ENCODE results near the gene HNRNPA1L2. TPM values are rescaled to one million over a fixed set of nuclear protein-coding genes. Genes with fewer than 3 reads are reported as not detected.
"Not testable (repeated sequence)": the region's sequence is repeated elsewhere in the genome, so short reads cannot be mapped to it uniquely, and the experiment has no call there.

Gene HNRNPA1L2
- total and polyA plus RNA-seq, 10 donors, result 6.7 to 23.2 (median 10.2) TPM

- H3K36me3 ChIP-seq; H3K4me3 ChIP-seq; H3K27me3 ChIP-seq (replicated peaks in 1 of 7); DNase-seq; H3K4me1 ChIP-seq; H3K9me3 ChIP-seq; intact Hi-C loops (cut with DNase I; ENCODE audit: low total_unique reads); H3K27ac ChIP-seq: not testable (repeated sequence)
- WGBS, 5 donors, result 57 to 75% (median 62%) methylated on average over 10 of the region's 10 CpGs
- TF ChIP-seq CTCF (IDR thresholded peaks at IDR 0.05 in 8 of 11, conservative IDR thresholded peaks at IDR 0.05 in 3 of 11), result peak in 8 of 11 experiments; percentile 14 to 53 (median 40)
Observed at GRCh38 chr13:52609013-52609606, 33.1 kb upstream of the HNRNPA1L2 start.

GRCh38 chr13:52610158-52610557 lies 32.1 kb upstream of the HNRNPA1L2 start:
- H3K4me3 ChIP-seq; H3K27ac ChIP-seq; H3K4me1 ChIP-seq; intact Hi-C loops (cut with DNase I; ENCODE audit: low total_unique reads); DNase-seq; H3K9me3 ChIP-seq; H3K27me3 ChIP-seq (replicated peaks in 1 of 7); H3K36me3 ChIP-seq: not testable (repeated sequence)
- WGBS, 5 donors, result 88 to 95% (median 93%) methylated on average over 5 of the region's 5 CpGs

GRCh38 chr13:52615134-52615801 lies 27.0 kb upstream of the HNRNPA1L2 start:
- Histone ChIP-seq H3K4me3 (no peak overlapping the region), H3K9me3 (no peaks in the 10 kb centered on the region), H3K27ac (no peak overlapping the region), H3K36me3 (peaks cover 0 to 8% (median 0%) of the 10 kb centered on the region in 6 donors), H3K27me3 (replicated peaks in 1 of 7) (no peaks in the 10 kb centered on the region), H3K4me1 (peaks cover 0 to 42% (median 26%) of the 10 kb centered on the region in 6 donors)
- no peak for TF ChIP-seq POLR2A (IDR thresholded peaks at IDR 0.05)
- no peak for TF ChIP-seq CTCF (IDR thresholded peaks at IDR 0.05 in 8 of 11, conservative IDR thresholded peaks at IDR 0.05 in 3 of 11)
- TF ChIP-seq POLR2AphosphoS5 (IDR thresholded peaks at IDR 0.05), result no peak
- WGBS, 5 donors, result 91 to 98% (median 96%) methylated on average over 4 of the region's 4 CpGs
- intact Hi-C loops (cut with DNase I; ENCODE audit: low total_unique reads), result no loop called here
- DNase-seq, result no peak

- DNase-seq, result no peak
- H3K4me1 ChIP-seq, result peaks cover 2 to 48% (median 30%) of the 10 kb centered on the region in 6 donors
- H3K27me3 ChIP-seq (replicated peaks in 1 of 7), result no peaks in the 10 kb centered on the region
- no peaks in the 10 kb centered on the region for H3K9me3 ChIP-seq
- no peak overlapping the region for H3K27ac ChIP-seq
- 75 to 90% (median 87%) methylated on average over 5 of the region's 5 CpGs for WGBS, 5 donors
- H3K4me3 ChIP-seq, result peak overlapping the region in 1 of 8 donors; percentile 94
- TF ChIP-seq CTCF (IDR thresholded peaks at IDR 0.05 in 8 of 11, conservative IDR thresholded peaks at IDR 0.05 in 3 of 11), result no peak
- TF ChIP-seq POLR2A (IDR thresholded peaks at IDR 0.05), result no peak
- TF ChIP-seq POLR2AphosphoS5 (IDR thresholded peaks at IDR 0.05), result no peak
- intact Hi-C loops (cut with DNase I; ENCODE audit: low total_unique reads), result no loop called here
- peaks cover 0 to 8% (median 0%) of the 10 kb centered on the region in 6 donors for H3K36me3 ChIP-seq
Observed at GRCh38 chr13:52615812-52616211, 26.4 kb upstream of the HNRNPA1L2 start.

Data from spleen (tissue), 11 donors.